ENCODE data around the gene PIP4K2B.

DNA sequence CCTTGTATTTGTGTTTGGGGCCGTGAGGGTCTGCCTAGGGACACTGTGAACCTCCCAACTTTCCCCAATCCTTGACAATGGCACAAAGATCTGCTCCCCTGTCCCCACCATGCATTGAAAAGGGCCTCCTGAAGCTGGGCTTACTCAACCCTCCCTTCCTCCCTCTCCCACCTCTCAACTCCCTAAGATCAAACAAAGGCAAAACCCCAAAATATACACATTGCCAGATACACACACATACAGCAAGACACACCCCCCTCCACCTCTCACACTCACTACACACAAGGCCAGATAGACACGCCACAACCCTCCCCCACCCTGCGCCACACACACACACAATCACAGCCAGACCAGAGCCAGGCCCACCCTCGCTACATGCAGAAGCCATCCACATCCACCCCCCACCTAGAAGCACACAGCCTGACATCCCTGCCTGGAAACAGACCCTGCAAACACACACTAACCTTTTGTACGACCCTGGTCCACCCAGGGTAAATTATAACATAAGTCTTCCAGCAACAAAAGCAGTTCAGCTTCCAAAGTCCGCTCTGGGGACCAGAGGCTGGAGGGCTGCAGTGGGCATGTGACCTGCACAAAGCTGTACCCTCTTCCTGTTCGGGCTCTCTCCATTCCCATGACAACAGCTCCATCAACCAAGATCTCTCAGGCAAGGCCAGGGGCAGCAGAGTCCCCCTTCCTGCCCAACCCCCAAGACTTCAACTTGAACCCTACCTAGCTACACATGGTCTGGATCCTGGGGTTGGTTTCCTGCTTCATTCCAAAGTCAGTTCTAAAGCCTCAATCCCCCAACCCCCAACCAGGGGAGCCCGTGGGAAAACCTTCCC lies 53.1 kb downstream of the PIP4K2B start:
- TF ChIP-seq, protein P1, sequence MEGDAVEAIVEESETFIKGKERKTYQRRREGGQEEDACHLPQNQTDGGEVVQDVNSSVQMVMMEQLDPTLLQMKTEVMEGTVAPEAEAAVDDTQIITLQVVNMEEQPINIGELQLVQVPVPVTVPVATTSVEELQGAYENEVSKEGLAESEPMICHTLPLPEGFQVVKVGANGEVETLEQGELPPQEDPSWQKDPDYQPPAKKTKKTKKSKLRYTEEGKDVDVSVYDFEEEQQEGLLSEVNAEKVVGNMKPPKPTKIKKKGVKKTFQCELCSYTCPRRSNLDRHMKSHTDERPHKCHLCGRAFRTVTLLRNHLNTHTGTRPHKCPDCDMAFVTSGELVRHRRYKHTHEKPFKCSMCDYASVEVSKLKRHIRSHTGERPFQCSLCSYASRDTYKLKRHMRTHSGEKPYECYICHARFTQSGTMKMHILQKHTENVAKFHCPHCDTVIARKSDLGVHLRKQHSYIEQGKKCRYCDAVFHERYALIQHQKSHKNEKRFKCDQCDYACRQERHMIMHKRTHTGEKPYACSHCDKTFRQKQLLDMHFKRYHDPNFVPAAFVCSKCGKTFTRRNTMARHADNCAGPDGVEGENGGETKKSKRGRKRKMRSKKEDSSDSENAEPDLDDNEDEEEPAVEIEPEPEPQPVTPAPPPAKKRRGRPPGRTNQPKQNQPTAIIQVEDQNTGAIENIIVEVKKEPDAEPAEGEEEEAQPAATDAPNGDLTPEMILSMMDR (IDR thresholded peaks at IDR 0.05; ENCODE audit: insufficient read depth, low read length) = no peak
- no peak for TF ChIP-seq POLR2AphosphoS5 (IDR thresholded peaks at IDR 0.05; ENCODE audit: low read depth)
- TF ChIP-seq, protein P2, sequence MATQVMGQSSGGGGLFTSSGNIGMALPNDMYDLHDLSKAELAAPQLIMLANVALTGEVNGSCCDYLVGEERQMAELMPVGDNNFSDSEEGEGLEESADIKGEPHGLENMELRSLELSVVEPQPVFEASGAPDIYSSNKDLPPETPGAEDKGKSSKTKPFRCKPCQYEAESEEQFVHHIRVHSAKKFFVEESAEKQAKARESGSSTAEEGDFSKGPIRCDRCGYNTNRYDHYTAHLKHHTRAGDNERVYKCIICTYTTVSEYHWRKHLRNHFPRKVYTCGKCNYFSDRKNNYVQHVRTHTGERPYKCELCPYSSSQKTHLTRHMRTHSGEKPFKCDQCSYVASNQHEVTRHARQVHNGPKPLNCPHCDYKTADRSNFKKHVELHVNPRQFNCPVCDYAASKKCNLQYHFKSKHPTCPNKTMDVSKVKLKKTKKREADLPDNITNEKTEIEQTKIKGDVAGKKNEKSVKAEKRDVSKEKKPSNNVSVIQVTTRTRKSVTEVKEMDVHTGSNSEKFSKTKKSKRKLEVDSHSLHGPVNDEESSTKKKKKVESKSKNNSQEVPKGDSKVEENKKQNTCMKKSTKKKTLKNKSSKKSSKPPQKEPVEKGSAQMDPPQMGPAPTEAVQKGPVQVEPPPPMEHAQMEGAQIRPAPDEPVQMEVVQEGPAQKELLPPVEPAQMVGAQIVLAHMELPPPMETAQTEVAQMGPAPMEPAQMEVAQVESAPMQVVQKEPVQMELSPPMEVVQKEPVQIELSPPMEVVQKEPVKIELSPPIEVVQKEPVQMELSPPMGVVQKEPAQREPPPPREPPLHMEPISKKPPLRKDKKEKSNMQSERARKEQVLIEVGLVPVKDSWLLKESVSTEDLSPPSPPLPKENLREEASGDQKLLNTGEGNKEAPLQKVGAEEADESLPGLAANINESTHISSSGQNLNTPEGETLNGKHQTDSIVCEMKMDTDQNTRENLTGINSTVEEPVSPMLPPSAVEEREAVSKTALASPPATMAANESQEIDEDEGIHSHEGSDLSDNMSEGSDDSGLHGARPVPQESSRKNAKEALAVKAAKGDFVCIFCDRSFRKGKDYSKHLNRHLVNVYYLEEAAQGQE (IDR thresholded peaks at IDR 0.05; ENCODE audit: insufficient replicate concordance, low read depth) = no peak
